NCI-H345 treated with DMSO at 0.1 percent for 48 hours (cell line): Measurements from ENCODE around the gene PLPP3.

ENCODE experiments used
- DNase-seq: peaks from one replicate; lab custom pipeline; 2025; ENCODE audit not compliant: unreplicated experiment; lab: John Stamatoyannopoulos, UW

PLPP3 gene

DNA sequence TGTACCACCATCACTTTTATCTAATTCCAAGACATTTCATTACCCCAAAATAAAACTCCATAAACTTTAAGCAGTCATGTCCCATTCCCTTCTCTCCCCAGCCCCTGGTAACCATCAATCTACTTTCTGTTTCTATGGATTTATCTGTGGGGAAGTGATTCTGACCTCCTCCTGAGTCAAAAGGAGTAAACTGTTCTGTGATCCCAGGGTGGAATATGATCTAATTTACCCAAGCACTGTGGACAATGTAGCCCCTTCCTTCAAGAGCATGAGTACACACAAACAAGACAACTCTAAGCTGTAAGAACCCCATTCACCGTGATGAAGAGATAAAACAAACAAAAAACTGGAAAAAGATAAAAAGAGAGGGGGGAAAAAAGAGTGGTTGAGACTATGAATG, 77.9 kb downstream of the PLPP3 start:
- DNase-seq = peak; percentile 48

DNA sequence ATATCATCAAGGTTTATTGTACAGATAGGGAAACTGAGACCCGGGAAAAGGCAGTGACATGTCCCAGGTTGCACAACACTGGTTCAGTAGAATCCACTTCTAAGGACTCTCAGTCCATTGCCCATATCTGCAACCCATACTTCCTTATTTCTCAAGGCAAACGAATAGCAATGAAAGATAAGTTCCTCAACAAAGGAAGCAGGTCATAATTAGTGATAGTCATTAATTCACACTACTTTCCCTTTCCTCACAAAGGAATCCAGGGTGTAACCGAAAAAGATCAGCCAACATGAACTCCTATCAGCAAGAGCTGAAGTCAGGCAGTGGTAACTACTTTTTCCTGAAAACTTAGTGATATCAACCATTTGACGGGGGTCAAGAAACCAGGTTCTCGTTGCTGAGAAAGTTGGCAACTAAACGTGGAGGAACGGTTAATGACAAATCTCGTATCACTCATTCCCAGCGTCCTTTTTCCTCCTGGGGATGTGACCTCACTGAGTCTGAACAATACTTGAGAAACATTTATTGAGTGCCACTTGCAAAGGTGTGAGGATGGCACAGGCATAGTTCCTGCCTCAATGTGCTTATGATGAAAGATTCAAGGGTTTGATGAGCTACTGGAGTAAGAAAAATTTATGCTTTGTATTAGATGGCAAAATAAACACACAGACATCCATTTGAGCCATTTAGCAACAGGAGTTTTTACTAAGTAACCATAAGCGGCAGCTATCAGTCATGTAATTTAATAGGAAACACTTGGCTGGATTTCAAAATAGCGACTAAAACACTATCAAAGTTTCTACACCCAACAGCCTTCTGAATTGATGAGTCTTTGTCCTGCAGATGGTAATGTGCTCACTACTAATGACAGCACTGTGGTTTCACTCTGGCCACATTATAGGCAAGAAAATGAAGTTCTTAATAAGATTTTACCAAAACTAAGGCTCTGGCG, 82.3 kb downstream of the PLPP3 start:
- DNase-seq = no peak

DNA sequence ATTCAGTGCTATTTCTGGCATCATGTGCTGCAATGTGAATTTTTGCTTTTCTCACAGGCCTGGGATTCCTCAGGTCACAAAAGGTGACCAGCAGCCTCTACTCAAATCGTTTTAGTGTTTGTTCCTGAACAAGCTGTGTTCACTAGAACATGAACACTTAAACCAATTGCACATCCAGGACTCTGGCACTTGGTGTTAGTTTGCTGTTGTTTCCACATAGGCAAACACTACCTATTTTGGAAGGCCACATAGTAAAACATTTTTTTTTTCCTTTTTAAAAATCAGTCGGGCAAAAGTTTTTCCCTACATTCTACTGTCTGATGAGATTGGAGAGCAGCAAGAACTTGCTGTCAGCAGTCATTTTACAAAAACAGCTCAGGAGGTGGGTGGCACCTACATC, 83.2 kb downstream of the PLPP3 start:
- no peak for DNase-seq

DNA sequence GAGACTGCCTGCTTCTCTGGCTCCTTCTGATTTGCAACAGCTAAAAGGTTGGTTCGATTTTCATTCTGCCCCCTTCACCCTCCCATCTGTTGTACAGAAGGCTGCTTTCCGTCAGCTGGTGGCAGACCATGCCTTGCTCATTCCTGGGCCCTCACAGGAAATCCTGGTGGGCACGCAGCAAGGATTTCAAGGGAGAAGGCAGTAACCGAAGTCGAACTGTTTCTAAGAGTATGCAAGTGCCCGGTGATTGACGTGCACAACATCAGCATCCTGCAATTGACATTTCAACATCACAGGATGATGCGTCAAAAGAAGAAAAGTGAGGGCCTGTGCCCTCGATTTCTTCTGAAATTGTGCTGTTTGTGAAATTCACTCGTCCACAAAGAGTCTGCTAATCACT, 83.8 kb downstream of the PLPP3 start:
- no peak for DNase-seq

DNA sequence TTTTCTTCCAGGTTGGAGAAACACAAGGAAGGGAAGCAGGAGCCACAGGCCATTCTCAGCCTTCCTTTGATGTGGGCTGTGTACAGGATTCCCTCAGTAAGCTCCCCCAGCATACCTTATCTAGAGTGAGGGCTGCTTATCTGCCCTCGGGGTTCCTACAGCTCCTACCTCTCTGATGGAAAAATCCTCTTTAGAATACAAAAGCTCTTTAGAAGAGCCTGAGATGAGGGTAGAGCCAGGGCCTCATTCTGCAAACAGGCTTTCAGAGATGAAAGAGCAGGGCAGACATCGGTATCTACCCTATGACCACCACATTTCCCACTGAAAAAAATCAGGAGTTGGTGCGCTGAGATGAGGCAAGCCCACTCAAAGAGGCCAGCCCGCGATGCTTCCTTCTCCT, 85.1 kb downstream of the PLPP3 start:
- DNase-seq = no peak

DNA sequence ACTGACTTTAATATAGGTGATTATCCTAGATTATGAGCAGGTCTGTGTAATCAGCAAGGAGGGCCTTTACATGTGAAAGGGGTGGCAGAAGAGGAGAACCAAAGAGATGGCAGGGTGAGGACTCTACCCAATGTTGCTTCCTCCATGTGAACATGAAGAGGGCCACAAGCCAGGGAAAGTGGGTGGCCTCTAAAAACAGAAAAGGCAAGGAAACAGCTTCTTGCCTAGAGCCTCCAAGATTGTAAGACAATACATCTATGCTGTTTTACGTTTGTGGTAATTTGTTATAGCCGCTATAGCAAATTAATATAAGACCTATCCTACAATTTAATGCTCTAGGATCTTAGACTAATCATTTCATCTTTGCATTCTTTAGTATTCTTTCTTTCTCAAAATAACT, 85.5 kb downstream of the PLPP3 start:
- no peak for DNase-seq

DNA sequence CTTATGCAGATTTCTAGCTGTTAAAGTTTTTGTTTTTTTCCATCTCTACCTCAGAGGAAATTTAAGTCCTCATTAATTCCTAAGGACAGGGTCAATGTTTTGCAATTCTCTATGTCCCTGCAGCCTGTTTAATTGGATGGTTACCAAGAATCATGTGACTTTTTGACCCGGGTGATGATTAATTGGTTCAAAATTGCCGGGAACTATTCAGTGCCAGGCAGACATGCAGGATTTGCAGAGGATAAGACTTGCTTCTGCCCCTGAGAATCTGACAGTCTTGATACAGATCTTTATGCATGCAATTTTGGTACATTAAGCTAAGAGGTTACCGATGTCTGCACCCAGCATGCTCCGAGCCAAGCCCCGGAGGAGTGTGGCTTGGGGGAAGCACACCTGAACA, 87.9 kb downstream of the PLPP3 start:
- DNase-seq = no peak

DNA sequence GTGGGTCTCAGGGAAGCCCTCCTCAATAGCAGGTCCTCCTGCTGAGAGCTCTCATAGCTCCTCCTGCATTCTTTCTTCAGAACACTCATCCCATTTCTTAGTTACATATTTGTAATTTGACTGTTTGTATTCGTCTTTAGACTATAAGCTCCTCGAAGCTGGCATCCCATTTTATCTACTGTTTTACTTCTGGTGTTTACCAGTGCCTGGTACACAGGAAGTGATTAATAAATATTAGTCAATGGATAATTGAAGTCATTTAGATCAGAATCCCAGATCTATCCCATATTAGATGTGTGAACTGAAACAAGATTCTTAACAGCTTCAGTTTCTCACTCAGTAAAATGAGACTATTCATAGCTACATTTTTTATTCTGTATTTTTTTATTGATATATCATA, 88.7 kb downstream of the PLPP3 start:
- DNase-seq = no peak

DNA sequence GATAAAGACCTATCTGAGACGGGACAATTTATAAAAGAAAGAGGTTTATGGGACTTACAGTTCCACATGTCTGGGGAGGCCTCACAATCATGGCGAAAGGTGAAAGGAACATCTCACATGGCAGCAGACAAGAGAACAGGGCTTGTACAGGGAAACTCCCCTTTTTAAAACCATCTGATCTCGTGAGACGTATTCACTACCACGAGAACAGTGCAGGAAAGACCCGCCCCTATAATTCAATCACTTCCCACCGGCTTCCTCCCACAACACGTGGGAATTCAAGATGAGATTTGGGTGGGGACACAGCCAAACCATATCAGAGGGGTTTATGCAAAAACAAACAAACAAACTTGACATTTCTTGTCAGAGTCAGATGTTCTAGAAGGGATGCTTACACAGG, 89.7 kb downstream of the PLPP3 start:
- DNase-seq = no peak

DNA sequence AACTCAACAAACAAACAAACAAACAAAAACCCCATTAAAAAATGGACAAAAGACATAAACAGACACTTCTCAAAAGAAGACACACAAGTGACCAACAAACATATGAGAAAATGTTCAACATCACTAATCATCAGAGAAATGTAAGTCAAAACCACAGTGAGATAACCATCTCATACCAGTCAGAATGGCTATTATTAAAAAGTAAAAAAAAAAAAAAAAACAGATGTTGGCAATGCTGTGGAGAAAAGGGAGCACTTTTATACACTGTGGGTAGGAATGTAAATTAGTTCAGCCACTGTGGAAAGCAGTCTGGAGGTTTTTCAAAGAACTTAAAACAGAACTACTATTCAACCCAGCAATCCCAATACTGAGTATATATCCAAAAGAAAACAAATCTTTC, 94.7 kb downstream of the PLPP3 start:
- DNase-seq = no peak

DNA sequence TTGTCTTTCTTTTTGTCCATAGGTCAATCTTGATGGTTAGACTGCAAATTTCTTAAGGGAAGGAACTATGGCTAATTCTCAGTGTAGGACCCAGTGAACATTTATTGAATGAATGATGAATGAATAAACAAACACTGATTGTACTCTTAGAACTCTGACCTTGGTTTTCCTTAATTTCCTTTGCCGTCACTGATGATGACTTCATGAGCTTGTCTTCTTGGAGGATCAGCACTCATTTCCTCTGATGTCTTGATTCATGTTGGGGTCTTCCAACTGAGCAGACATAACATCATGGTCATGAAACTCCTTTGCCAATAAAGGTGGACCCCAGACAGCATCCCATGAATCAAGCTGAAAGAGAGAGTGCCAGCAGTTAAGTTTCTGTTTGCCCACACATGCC, 96.3 kb downstream of the PLPP3 start:
- no peak for DNase-seq

DNA sequence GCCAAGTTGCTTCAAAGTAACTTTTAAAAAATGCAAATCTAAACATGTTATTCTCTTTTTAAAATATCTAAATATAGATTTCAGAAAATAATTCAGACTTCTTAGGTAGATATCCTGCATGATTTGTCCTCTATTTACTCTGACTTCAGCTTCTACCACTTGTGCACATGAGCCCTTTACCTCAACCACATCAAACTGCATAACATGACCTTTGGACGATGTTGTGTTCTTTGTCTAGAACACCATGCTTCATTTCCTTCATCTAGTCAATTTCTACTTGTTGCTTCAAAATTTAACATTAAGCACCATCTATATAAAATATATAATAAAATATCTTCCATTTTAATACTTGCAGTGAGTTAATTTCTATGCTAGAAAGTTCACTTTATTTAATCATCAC, 96.9 kb downstream of the PLPP3 start:
- DNase-seq = no peak

DNA sequence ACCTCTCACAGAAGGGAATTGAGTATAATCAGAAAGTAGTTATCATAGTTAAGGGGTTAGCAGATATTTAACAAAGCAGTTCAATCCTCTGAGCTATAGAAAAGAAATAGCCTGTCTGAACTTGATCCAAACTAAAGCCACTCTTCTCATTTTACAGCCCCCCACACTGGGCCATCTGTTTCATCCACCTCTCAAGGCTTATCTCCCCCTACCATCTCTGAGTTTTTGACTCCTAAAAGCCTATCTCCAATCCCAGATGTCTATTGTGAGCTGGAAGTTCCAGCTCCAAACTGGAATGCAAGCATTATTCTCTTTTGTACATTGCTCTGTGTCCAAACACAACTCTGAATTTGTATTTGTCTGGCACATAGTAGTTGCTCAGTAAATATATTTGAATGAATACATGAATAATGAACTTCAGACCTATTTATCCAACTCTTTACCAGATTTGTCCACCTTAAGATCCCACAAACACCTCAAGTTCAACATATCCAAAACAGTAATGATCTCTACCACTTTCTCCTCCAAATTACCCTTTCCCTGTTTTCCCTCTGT, 98.1 kb downstream of the PLPP3 start:
- no peak for DNase-seq

DNA sequence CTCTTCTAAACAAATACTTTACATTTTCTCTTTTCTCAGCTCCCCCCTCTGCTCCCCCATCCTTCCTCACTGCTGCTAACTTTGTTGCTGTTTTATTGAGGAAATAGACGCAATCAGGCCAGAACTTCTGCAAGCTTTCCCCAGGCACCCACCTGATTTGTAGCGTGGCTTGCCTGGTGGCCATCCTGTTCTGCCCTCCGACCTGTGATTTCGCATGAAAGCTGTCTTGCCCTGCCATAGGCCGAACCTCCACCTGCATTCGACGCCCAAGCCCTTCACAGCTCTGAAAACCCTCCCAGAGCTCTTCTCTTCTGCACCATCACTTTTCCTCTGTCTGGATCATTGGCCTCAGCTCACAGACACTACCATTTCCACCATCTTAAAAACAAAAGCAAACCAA, 100.6 kb downstream of the PLPP3 start:
- DNase-seq = no peak

DNA sequence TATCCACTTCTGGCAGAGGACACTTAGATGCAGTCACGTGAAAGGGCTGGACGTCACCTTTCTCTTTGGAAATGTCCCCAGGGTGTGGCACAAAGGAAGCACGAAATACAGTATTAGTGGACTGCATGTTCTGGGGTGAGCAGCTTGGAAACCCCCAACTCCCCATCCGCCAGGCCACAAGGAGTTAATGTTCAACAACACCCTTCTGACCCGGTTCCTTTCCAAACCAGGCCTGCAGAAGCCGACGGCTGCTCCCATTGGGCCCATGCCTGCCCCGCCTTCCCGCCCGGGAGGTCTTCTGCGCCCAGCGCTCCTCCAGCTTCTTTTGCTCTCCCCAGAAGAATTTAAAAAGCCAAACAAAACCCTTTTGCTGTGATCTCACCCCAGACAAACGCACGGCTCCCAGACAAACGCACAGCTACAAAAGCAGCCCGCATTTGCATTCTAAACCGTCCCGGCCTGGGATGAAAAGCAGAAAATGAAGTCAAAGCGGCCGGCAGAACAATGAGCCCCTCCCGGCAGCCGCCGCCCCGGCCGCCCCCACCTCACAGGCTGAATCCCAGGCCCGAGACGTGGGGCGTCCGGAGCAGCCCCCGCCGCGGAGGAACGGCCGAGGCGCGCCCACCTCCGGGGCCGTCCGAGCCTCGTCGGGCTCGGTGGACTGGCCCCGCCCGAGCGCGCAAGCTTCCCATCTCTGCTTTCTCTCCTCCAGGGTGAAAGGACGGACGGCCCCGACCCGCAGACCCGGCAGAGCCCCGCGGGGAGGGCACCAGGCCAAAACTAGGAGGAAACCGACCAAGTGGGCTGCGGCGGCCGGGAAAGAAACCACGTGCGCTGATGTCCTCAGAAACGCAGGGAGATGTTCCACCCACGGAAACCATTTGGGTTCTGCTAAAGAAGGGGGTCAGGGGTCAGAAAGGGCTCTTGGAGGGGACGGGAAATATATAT, 101.9 kb downstream of the PLPP3 start:
- DNase-seq = no peak

DNA sequence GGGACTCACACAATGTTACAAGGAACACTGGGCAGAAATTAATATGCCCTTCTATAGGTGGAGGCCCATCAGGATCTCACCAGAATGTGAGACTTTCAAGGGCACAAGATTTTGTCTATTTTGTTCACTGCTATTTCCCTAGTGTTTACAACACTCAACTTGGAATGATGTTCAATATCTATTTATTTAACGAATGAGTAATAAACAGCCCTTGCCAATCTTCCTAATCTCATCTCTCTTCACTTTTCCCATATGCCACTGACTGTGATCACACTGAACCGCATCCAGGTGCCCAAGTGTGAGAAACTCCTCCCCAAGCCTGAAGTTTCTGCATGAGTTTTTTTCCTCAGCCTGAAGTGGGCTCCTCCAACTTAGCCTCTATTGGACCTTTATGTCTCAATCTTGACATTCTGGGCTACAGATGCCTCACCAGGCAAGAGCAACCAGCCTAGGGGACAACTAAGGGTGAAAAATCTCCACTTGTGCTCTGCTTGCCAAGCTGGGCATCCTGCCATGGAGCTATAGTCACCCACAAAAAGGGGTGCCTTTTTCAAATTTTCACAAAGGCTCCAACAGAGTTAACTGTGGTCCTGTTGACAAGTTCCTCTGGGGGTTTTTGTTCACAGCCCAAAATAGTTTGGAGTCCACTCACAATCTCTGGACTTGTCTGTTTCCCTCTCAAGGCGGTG, 105.6 kb downstream of the PLPP3 start:
- no peak for DNase-seq

DNA sequence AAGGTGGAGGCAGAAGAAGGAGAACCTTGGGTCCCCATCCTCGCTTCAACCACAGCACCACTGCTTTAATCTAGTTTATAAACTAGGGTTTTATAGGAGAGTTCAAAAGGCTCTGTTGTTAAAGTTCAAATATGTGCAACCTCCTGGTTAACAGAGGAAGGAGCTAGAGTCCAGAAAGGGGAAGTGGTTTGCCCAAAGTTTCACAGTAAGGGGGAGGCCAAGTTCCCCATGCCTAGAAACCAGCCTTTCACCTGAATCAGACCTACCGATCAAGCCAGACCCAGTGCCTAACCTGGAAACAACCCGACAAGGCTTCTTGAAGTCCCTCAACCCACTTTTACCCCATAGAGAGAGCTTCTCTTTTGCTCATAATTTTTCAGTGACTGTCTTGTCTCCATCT, 106.5 kb downstream of the PLPP3 start:
- DNase-seq = no peak

DNA sequence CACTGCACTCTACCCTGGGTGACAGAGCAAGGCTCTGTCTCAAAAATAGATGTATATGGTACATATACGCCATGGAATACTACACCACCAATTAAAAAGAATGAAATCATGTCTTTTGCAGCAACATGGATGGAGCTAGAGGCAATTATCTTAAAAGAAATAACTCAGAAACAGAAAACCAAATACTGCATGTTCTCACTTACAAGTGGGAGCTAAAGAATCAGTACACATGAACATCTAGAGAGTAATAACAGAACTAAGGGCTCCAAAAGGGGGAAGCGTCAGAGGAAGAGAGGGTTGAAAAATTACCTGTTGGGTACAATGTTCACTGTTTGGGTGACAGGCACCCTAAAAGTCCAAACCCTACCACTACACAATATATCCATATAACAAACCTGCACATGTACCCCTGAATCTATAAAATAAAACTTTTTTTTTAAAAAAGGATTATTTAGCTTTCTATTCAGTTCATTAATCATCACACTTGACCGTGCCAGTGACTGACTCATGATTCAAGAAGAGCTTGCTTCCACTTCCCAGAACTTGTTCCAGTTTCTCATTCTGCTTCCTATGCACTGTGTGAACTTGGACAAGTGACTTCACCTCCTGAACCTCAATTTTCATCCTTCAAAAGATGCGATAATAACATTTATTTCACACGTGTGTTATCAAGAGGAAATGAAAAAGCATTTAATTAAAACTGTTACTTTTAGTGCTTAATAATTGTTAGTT, 109.6 kb downstream of the PLPP3 start:
- no peak for DNase-seq

DNA sequence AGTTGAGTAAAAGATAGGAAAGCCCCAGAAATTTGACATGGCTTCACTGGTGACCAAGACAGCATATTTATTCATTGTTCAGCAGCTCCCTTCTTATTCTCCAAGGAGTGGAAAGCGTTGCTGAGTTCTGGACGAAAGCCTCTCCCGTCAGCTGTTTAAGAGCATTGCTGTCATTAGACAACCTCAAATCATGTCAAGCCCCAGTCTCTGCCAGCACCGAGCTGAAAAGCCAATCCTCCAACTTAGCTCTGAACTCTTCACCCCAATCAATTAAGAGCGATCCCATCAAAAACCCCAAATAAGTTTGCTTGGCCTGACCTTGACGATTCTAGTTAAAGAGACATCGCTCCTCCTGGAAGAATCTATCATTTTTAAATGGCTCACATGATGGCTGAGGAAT, 110.8 kb downstream of the PLPP3 start:
- DNase-seq = no peak

DNA sequence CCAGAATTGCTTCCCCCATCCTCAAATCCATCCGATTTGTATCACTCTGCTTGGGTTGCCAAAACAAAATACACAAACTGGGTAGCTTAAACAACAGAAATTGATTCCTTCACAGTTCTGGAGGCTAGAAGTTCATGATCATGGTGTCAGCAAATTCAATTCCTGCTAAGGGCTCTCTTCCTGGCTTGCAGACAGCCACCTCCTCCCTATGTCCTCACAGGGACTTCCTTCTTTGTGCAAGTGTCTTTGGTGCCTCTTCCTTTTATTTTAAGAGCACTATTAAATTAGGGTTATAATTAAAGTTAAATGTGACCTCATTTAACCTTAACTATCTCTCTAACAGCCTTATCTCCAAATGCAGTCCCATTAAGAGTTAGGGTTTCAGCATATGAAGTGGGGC, 112.8 kb downstream of the PLPP3 start:
- DNase-seq = no peak
